Right lobe of liver (tissue), 4 donors: ENCODE measurements around the gene KCNC1.

Source experiments
- CTCF ChIP-seq, 4 donors: fragments of 200-600 bp in 3 of 4; fragments of 450-650 bp in 1 of 4; IDR thresholded peaks; one replicate each; pipeline versions ENCODE4 v1.5.1 to v1.8.0; 2016 to 2022; ENCODE audit warnings: antibody characterized with exemption in 4 of 4, mild to moderate bottlenecking in 2 of 4
- POLR2A ChIP-seq: fragments of 450-650 bp; IDR thresholded peaks from one replicate; pipeline ENCODE4 v1.6.1; 2017; ENCODE audit warnings: antibody characterized with exemption, mild to moderate bottlenecking
- donor health status: DM: no; HTN: no; CAD: no.
- donor health status: DM: no; HTN: no; CAD: no.
- donor health status: DM: no; HTN: yes; CAD: no.

- no peak for TF ChIP-seq CTCF (IDR thresholded peaks at IDR 0.05)
- no peak for TF ChIP-seq POLR2A
These were observed 30.6 kb upstream of the KCNC1 start for GRCh38 chr11:17703951-17704350.
